Raji (cell line): ENCODE data around the gene NGDN.

Source experiments
- POLR2A ChIP-seq: IDR thresholded peaks from 2 replicates; pipeline ENCODE4 v1.6.1; 2011; ENCODE audit warnings: low read depth, low read length, control low read depth; ENCODE audit not compliant: insufficient read depth

The NGDN gene

GRCh38 chr14:23436327-23437132 lies 33.0 kb upstream of the NGDN start:
- no peak for TF ChIP-seq POLR2A

- TF ChIP-seq POLR2A, result no peak
Observed at GRCh38 chr14:23437133-23438100, 32.1 kb upstream of the NGDN start.

GRCh38 chr14:23438101-23438971 lies 31.2 kb upstream of the NGDN start:
- TF ChIP-seq POLR2A, result no peak

- no peak for TF ChIP-seq POLR2A
Observed at GRCh38 chr14:23439107-23439835, 30.2 kb upstream of the NGDN start.

- no peak for TF ChIP-seq POLR2A
Observed at GRCh38 chr14:23441076-23441475, 28.4 kb upstream of the NGDN start.

- no peak for TF ChIP-seq POLR2A
Observed at GRCh38 chr14:23442721-23443356, 26.7 kb upstream of the NGDN start.

GRCh38 chr14:23443411-23443812 lies 26.1 kb upstream of the NGDN start:
- no peak for TF ChIP-seq POLR2A

GRCh38 chr14:23443881-23444280 lies 25.6 kb upstream of the NGDN start:
- no peak for TF ChIP-seq POLR2A

- TF ChIP-seq POLR2A, result no peak
Observed at GRCh38 chr14:23444314-23444713, 25.2 kb upstream of the NGDN start.

GRCh38 chr14:23445773-23446172 lies 23.7 kb upstream of the NGDN start:
- TF ChIP-seq POLR2A, result no peak

GRCh38 chr14:23446291-23446851 lies 23.1 kb upstream of the NGDN start:
- TF ChIP-seq POLR2A, result no peak

GRCh38 chr14:23447361-23448350 lies 21.8 kb upstream of the NGDN start:
- no peak for TF ChIP-seq POLR2A
